ENCODE results near the gene RPL27.

RPL27 gene

GRCh38 chr17:43020030-43020621 is 21.9 kb downstream of the RPL27 start:
- in situ Hi-C loops (cut with MboI; ENCODE audit: low sequenced_read_pairs), result no loop called here

- in situ Hi-C loops (cut with MboI; ENCODE audit: low sequenced_read_pairs), result no loop called here
These were observed 22.8 kb downstream of the RPL27 start for GRCh38 chr17:43020789-43021740.

GRCh38 chr17:43021741-43022512 is 23.7 kb downstream of the RPL27 start, which contains the start of gene VAT1:
Gene VAT1, minus strand, starts transcription at chr17:43022385. Its CDS starts 63 bp downstream, at chr17:43022322.
- in situ Hi-C loops (cut with MboI; ENCODE audit: low sequenced_read_pairs), result no loop called here

GRCh38 chr17:43024407-43025289 is 26.4 kb downstream of the RPL27 start, which contains the start of gene RND2:
Gene RND2, plus strand, starts transcription at chr17:43025231. Its CDS starts 117 bp downstream, at chr17:43025348.
- in situ Hi-C loops (cut with MboI; ENCODE audit: low sequenced_read_pairs), result no loop called here

GRCh38 chr17:43025290-43025657 is 27.1 kb downstream of the RPL27 start:
- in situ Hi-C loops (cut with MboI; ENCODE audit: low sequenced_read_pairs), result no loop called here

GRCh38 chr17:43025766-43026537 is 27.7 kb downstream of the RPL27 start:
- in situ Hi-C loops (cut with MboI; ENCODE audit: low sequenced_read_pairs), result no loop called here

- in situ Hi-C loops (cut with MboI; ENCODE audit: low sequenced_read_pairs), result no loop called here
These were observed 28.4 kb downstream of the RPL27 start for GRCh38 chr17:43026595-43026994.

- in situ Hi-C loops (cut with MboI; ENCODE audit: low sequenced_read_pairs), result no loop called here
These were observed 29.1 kb downstream of the RPL27 start for GRCh38 chr17:43027091-43028032.

GRCh38 chr17:43028221-43028861 is 30.1 kb downstream of the RPL27 start:
- in situ Hi-C loops (cut with MboI; ENCODE audit: low sequenced_read_pairs), result no loop called here

- in situ Hi-C loops (cut with MboI; ENCODE audit: low sequenced_read_pairs), result no loop called here
These were observed 32.0 kb downstream of the RPL27 start for GRCh38 chr17:43030137-43030767.

GRCh38 chr17:43031666-43032065 is 33.4 kb downstream of the RPL27 start:
- in situ Hi-C loops (cut with MboI; ENCODE audit: low sequenced_read_pairs), result no loop called here

GRCh38 chr17:43033948-43034881 is 36.0 kb downstream of the RPL27 start:
- in situ Hi-C loops (cut with MboI; ENCODE audit: low sequenced_read_pairs), result no loop called here

GRCh38 chr17:43034894-43035293 is 36.7 kb downstream of the RPL27 start:
- in situ Hi-C loops (cut with MboI; ENCODE audit: low sequenced_read_pairs), result no loop called here

GRCh38 chr17:43039646-43040045 is 41.4 kb downstream of the RPL27 start:
- in situ Hi-C loops (cut with MboI; ENCODE audit: low sequenced_read_pairs), result no loop called here

GRCh38 chr17:43040655-43041054 is 42.4 kb downstream of the RPL27 start:
- in situ Hi-C loops (cut with MboI; ENCODE audit: low sequenced_read_pairs), result no loop called here

- in situ Hi-C loops (cut with MboI; ENCODE audit: low sequenced_read_pairs), result no loop called here
These were observed 43.9 kb downstream of the RPL27 start for GRCh38 chr17:43042025-43042628.

Measured in hTERT RPE-1 (cell line).